Psoas muscle (tissue), 8 donors: ENCODE data around the gene GATA1. TPM values are rescaled to one million over a fixed set of nuclear protein-coding genes. Genes with fewer than 3 reads are reported as not detected.

Source experiments
- ATAC-seq, 4 donors: fragments of 200-7000 bp; cut with Tn5 transposase; one replicate each; pipeline ENCODE4 v1.9.1; 2020; ENCODE audit warnings: moderate library complexity in 3 of 4, mild to moderate bottlenecking in 2 of 4
- DNase-seq, 2 donors: peaks; one replicate each; pipeline ENCODE4 v3.0.0-alpha.2; 2020
- H3K27ac ChIP-seq: fragments of 200-600 bp; one replicate; pipeline ENCODE4 v1.8.0; 2022
- H3K27me3 ChIP-seq, 3 donors: fragments of 200-600 bp in 1 of 3; one replicate each; pipeline versions ENCODE4 v1.6.1 to v1.8.0; 2013 to 2022; ENCODE audit warnings: low read length in 2 of 3, mild to moderate bottlenecking in 2 of 3, moderate library complexity in 1 of 3; ENCODE audit not compliant: insufficient read depth in 3 of 3
- H3K36me3 ChIP-seq, 2 donors: fragments of 200-600 bp in 1 of 2; one replicate each; pipeline versions ENCODE4 v1.6.1 to v1.8.0; 2013 to 2022; ENCODE audit warnings: low read depth in 1 of 2, mild to moderate bottlenecking in 1 of 2, moderate library complexity in 1 of 2; ENCODE audit not compliant: insufficient read depth in 1 of 2
- H3K4me1 ChIP-seq: fragments of 200-600 bp; one replicate; pipeline ENCODE4 v1.8.0; 2022
- H3K4me3 ChIP-seq: fragments of 200-600 bp; one replicate; pipeline ENCODE4 v1.8.0; 2022; ENCODE audit warnings: mild to moderate bottlenecking
- H3K9me3 ChIP-seq: fragments of 200-600 bp; one replicate; pipeline ENCODE4 v1.8.0; 2022
- CTCF ChIP-seq: fragments of 200-600 bp; IDR thresholded peaks from one replicate; pipeline ENCODE4 v1.8.0; 2022; ENCODE audit warnings: antibody characterized with exemption
- WGBS, 3 donors: extraction: QIAGEN DNeasy Blood & Tissue Kit; methylation state at CpG; one replicate each; pipeline versions ENCODE4 v1.1.6 to v1.1.7; 2013; 5-methylcytosine and 5-hydroxymethylcytosine counted together
- intact Hi-C, 2 donors: fragments of 100-400 bp; cut with DNase I; formaldehyde crosslinking; loops; one replicate each; pipeline versions ENCODE4 v1.11.0 to v1.14.2; 2022
- polyA plus RNA-seq, 3 donors: library from polyadenylated mRNA; stranded (reverse); fragments of 200-250 nt; gene quantifications; one replicate each; pipeline ENCODE4 v1.2.3, GENCODE V29; 2013
- total RNA-seq, 4 donors: library from RNA; stranded (reverse); fragmentation: NEBNext Ultra II Directional in 2 of 4; extraction: Animal tissue kit (Norgen Biotek cat#: 25700) in 2 of 4; gene quantifications; one replicate each; pipeline versions ENCODE4 v1.2.1 to v1.2.4, GENCODE V29; 2021 to 2023
- donor health status: healthy with polysubstance abuse.
- donor health status: DM: no; HTN: no; CAD: no; lungs with moderate emphysema.
- donor health status: Bipolar disorder and iron deficiency.
- donor health status: healthy.
- donor health status: DM: yes; HTN: yes; CAD: no.
- donor health status: DM: no; HTN: no; CAD: no.
- donor health status: DM: no; HTN: no; CAD: no.
- donor health status: DM: yes; HTN: yes; CAD: no.

The GATA1 gene
- total and polyA plus RNA-seq, 7 donors: 0.03 to 0.17 (median 0.04) TPM; not detected in 4

DNA sequence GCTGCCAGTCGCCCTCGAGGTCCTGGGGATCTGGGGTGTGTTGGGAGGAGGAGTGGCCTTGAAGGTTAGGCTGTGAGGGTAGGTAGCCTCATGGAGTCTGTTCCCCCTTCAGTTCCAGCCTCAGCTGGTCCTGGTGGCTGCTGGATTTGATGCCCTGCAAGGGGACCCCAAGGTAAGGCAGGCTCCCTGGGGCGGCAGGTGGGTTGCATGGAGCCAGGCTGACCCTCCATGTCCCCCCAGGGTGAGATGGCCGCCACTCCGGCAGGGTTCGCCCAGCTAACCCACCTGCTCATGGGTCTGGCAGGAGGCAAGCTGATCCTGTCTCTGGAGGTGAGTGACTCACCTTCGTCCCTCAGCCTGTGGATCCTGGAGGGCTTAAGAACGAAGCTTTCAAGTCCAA, 28.3 kb downstream of the GATA1 start:
- Histone ChIP-seq H3K27ac (no peak overlapping the region), H3K4me1 (no peaks in the 10 kb centered on the region), H3K9me3 (no peaks in the 10 kb centered on the region), H3K4me3 (no peak overlapping the region), H3K27me3 (peaks cover 0 to 3% (median 0%) of the 10 kb centered on the region in 3 donors), H3K36me3 (peaks cover 0 to 61% of the 10 kb centered on the region in 2 donors)
- ATAC-seq (no peak), DNase-seq (no peak)
- intact Hi-C loops: no loop called here
- 87 to 95% (median 92%) methylated on average over 4 to 8 of the region's 8 CpGs for WGBS, 3 donors
- TF ChIP-seq CTCF: no peak

DNA sequence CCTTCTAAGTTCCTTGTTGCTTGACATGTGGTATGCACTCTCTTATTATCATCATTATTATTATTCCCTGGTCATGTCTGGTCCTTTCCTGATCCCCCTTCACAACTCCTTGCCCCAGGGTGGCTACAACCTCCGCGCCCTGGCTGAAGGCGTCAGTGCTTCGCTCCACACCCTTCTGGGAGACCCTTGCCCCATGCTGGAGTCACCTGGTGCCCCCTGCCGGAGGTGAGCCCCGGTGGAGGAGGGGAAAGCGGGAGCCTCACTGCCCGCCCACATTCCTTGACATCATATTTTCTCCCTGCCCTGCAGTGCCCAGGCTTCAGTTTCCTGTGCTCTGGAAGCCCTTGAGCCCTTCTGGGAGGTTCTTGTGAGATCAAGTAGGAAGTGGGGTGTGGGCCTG, 28.9 kb downstream of the GATA1 start:
- ATAC-seq: no peak

DNA sequence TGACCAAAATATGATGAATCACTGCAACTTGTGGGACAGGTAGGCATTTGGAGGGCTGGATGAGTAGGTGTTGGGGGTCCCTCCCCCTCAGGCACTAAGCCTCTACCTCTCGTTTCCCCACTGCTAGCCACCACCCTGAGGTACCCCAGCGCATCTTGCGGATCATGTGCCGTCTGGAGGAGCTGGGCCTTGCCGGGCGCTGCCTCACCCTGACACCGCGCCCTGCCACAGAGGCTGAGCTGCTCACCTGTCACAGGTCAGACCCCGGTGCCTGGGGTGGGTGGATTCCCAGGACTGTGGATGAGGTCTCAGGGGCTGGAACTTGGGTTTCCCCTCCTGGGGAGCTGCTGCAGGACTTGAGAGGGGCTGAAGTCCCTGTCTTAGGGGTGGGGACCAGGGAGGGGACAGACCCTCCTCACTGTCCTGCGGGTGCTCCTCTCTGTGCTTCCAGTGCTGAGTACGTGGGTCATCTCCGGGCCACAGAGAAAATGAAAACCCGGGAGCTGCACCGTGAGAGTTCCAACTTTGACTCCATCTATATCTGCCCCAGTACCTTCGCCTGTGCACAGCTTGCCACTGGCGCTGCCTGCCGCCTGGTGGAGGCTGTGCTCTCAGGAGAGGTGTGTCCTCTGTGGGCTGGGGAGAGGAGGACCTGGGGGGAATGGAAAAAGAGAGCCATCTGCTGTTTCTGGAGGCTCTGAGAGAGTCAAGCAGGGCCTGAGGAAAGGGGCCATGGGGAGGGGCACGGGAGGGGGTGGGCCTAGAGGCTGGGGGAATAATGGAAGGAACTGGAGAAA, 29.8 kb downstream of the GATA1 start:
- ATAC-seq: no peak
- intact Hi-C loops: no loop called here
- peaks cover 0 to 58% of the 10 kb centered on the region in 2 donors for H3K36me3 ChIP-seq

More for the DNA sequence above, 28.9 kb downstream of the GATA1 start:
- H3K36me3 ChIP-seq: peaks cover 0 to 58% of the 10 kb centered on the region in 2 donors
- peaks cover 0 to 3% (median 0%) of the 10 kb centered on the region in 3 donors for H3K27me3 ChIP-seq
- DNase-seq: no peak
- no peaks in the 10 kb centered on the region for H3K9me3 ChIP-seq
- no peak overlapping the region for H3K27ac ChIP-seq
- intact Hi-C loops: no loop called here
- 86 to 91% (median 88%) methylated on average over 8 of the region's 8 CpGs for WGBS, 3 donors
- H3K4me1 ChIP-seq: no peaks in the 10 kb centered on the region
- TF ChIP-seq CTCF: no peak
- H3K4me3 ChIP-seq: no peak overlapping the region

DNA sequence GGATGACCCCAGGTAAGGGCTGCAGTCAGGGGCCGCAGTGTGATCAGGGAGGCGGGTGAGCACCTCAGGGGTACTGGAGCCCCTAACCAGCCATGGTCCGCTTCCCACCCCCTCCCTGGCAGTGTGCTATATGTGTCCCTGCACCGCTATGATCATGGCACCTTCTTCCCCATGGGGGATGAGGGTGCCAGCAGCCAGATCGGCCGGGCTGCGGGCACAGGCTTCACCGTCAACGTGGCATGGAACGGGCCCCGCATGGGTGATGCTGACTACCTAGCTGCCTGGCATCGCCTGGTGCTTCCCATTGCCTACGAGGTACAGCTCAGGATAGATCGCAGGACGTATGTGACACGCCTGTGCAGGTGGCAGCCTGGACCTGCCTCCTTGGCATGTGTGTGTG, 31.7 kb downstream of the GATA1 start:
- no peak for ATAC-seq

More for the DNA sequence above, 29.8 kb downstream of the GATA1 start:
- no peaks in the 10 kb centered on the region for H3K4me1 ChIP-seq
- no peak for TF ChIP-seq CTCF
- WGBS, 3 donors: 91 to 96% (median 93%) methylated on average over 17 to 18 of the region's 18 CpGs
- no peak overlapping the region for H3K4me3 ChIP-seq
- H3K27me3 ChIP-seq: peaks cover 0 to 3% (median 0%) of the 10 kb centered on the region in 3 donors
- DNase-seq: no peak
- no peak overlapping the region for H3K27ac ChIP-seq
- no peaks in the 10 kb centered on the region for H3K9me3 ChIP-seq

More for the DNA sequence above, 31.7 kb downstream of the GATA1 start:
- WGBS, 3 donors: 91 to 98% (median 93%) methylated on average over 13 to 16 of the region's 16 CpGs
- Histone ChIP-seq H3K4me1 (no peaks in the 10 kb centered on the region), H3K27ac (no peak overlapping the region), H3K27me3 (no peaks in the 10 kb centered on the region), H3K4me3 (no peak overlapping the region), H3K36me3 (peaks cover 0 to 63% of the 10 kb centered on the region in 2 donors), H3K9me3 (no peaks in the 10 kb centered on the region)
- intact Hi-C loops: no loop called here
- no peak for DNase-seq
- no peak for TF ChIP-seq CTCF
